SU-DHL-6 (cell line): Measurements from ENCODE around the gene DYTN.

Source experiments
- H2AFZ ChIP-seq: fragments of 200-600 bp; sonication (generic); 2 replicates; pipeline ENCODE4 v1.6.1; 2014; ENCODE audit warnings: low read depth, mild to moderate bottlenecking, moderate library complexity, mixed read lengths, antibody characterized with exemption, low read length; ENCODE audit not compliant: severe bottlenecking
- H3F3A ChIP-seq: fragments of 200-600 bp; shearing (Covaris generic); 2 replicates; pipeline ENCODE4 v1.6.0; 2016; ENCODE audit warnings: antibody characterized with exemption, mild to moderate bottlenecking; ENCODE audit not compliant: insufficient read depth
- H3K27ac ChIP-seq: fragments of 200-600 bp; sonication (generic); 2 replicates; pipeline ENCODE4 v1.5.1; 2016; ENCODE audit warnings: low read depth, mild to moderate bottlenecking, low read length, moderate library complexity, mixed read lengths
- H3K27me3 ChIP-seq: fragments of 200-600 bp; sonication (generic), shearing (Covaris generic); 2 replicates; pipeline ENCODE4 v1.6.0; 2014; ENCODE audit warnings: mild to moderate bottlenecking, low read length
- H3K36me3 ChIP-seq: fragments of 200-600 bp; sonication (generic); 2 replicates; pipeline ENCODE4 v1.6.1; 2014; ENCODE audit warnings: mild to moderate bottlenecking, low read length, mixed read lengths
- H3K4me2 ChIP-seq: fragments of 300-600, 200-600 bp; shearing (Covaris generic), sonication (generic); 2 replicates; pipeline ENCODE4 v1.6.0; 2014; ENCODE audit warnings: low read length, low read depth, mild to moderate bottlenecking; ENCODE audit not compliant: poor library complexity, severe bottlenecking
- H3K4me3 ChIP-seq: fragments of 200-600 bp; sonication (generic); 2 replicates; pipeline ENCODE4 v1.5.1; 2014; ENCODE audit warnings: antibody characterized with exemption, low read length, mild to moderate bottlenecking, mixed read lengths; ENCODE audit not compliant: insufficient read depth, poor library complexity, severe bottlenecking
- H3K79me2 ChIP-seq: fragments of 200-600 bp; sonication (generic); 2 replicates; pipeline ENCODE4 v1.6.1; 2014; ENCODE audit warnings: mild to moderate bottlenecking, low read length, moderate library complexity; ENCODE audit not compliant: insufficient read depth
- H3K9ac ChIP-seq: fragments of 200-600 bp; sonication (generic); 2 replicates; pipeline ENCODE4 v1.7.0; 2014; ENCODE audit warnings: mild to moderate bottlenecking, low read length
- H3K9me2 ChIP-seq: fragments of 200-600 bp; sonication (generic); replicated peaks from 2 replicates; pipeline ENCODE4 v1.6.1; 2014; ENCODE audit warnings: low read length; ENCODE audit not compliant: insufficient read depth
- H3K9me3 ChIP-seq: fragments of 200-600 bp; sonication (generic); 2 replicates; pipeline ENCODE4 v1.6.1; 2014; ENCODE audit warnings: low read length, mixed read lengths; ENCODE audit not compliant: insufficient read depth
- H4K20me1 ChIP-seq: fragments of 200-600 bp; sonication (generic); 2 replicates; pipeline ENCODE4 v1.6.1; 2014; ENCODE audit warnings: low read depth, mild to moderate bottlenecking, antibody characterized with exemption, low read length, moderate library complexity, mixed read lengths
- CTCF ChIP-seq: fragments of 200-600 bp; sonication (generic); IDR thresholded peaks from one replicate; pipeline ENCODE4 v1.5.1; 2017; ENCODE audit warnings: antibody characterized with exemption, mild to moderate bottlenecking, low read length, moderate library complexity; ENCODE audit not compliant: insufficient read depth, poor library complexity, severe bottlenecking
- EZH2phosphoT487 ChIP-seq: fragments of 200-600 bp; sonication (generic), shearing (Covaris generic); conservative IDR thresholded peaks from 2 replicates; pipeline ENCODE4 v1.6.1; 2018; ENCODE audit warnings: mild to moderate bottlenecking, antibody characterized with exemption, low read length, moderate library complexity, mixed read lengths

The DYTN gene

DNA sequence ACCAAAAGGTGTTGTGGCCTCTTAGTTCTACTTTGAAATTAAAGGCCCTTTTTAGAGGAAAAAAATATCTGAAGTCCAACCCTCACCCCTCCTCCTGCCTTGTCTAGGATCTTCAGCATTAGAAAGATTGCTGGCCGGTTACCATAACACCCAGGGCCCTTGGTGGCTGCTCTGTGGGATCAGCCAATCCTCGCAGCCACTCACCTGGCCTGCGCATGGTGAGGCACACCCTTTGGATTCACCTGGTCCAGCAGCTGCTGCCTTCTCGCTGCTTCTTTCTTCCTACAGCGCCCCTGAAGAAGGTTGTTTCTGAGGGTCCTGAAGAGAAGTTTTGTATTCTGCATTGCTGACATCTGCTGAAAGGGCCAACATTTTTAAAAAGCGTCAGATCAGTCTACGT, 25.2 kb downstream of the DYTN start:
- TF ChIP-seq EZH2phosphoT487 (no peak), CTCF (no peak)
- no peak overlapping the region for H3K9ac ChIP-seq
- no peaks in the 10 kb centered on the region for H3K9me2 ChIP-seq
- H3K36me3 ChIP-seq, result no peaks in the 10 kb centered on the region
- H3K9me3 ChIP-seq, result no peaks in the 10 kb centered on the region
- no peak overlapping the region for H3K4me2 ChIP-seq
- no peak overlapping the region for H3K27ac ChIP-seq
- no peaks in the 10 kb centered on the region for H3K79me2 ChIP-seq
- no peaks in the 10 kb centered on the region for H3F3A ChIP-seq
- H3K27me3 ChIP-seq, result no peaks in the 10 kb centered on the region
- no peak overlapping the region for H2AFZ ChIP-seq
- H3K4me3 ChIP-seq, result no peak overlapping the region
- H4K20me1 ChIP-seq, result no peaks in the 10 kb centered on the region

- no peak overlapping the region for H3K4me2 ChIP-seq
- no peak overlapping the region for H3K4me3 ChIP-seq
- no peaks in the 10 kb centered on the region for H3K27me3 ChIP-seq
- H3K9ac ChIP-seq, result no peak overlapping the region
- H3F3A ChIP-seq, result no peaks in the 10 kb centered on the region
- no peaks in the 10 kb centered on the region for H4K20me1 ChIP-seq
- H3K9me3 ChIP-seq, result no peaks in the 10 kb centered on the region
- H3K9me2 ChIP-seq, result no peaks in the 10 kb centered on the region
- no peak overlapping the region for H2AFZ ChIP-seq
- H3K79me2 ChIP-seq, result no peaks in the 10 kb centered on the region
- no peak overlapping the region for H3K27ac ChIP-seq
- no peak for TF ChIP-seq CTCF
- no peak for TF ChIP-seq EZH2phosphoT487
- H3K36me3 ChIP-seq, result no peaks in the 10 kb centered on the region
Measured at GRCh38 chr2:206688990-206689389, 29.2 kb downstream of the DYTN start.

DNA sequence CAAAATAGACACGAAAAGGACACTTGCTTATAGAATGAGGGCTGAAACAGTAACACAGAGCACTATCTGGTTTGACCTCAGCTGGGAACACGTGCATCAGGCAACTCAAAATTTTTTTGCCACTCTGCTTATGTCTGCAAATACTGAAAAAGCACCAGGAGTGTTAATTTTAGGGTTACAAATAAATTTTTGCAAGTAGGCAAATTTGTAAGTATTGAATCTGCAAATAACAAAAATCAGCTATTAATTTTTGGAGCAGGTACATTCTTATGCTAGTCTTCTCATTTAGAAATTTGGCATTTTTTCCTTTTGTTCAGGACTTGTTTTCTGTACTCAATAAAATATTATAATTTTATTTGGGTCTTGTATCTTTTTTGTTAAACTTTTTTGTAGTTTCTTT, 29.7 kb downstream of the DYTN start:
- H3K4me2 ChIP-seq, result no peak overlapping the region
- TF ChIP-seq CTCF (no peak), EZH2phosphoT487 (no peak)
- H3K79me2 ChIP-seq, result no peaks in the 10 kb centered on the region
- H4K20me1 ChIP-seq, result no peaks in the 10 kb centered on the region
- no peaks in the 10 kb centered on the region for H3K9me2 ChIP-seq
- no peaks in the 10 kb centered on the region for H3K9me3 ChIP-seq
- no peaks in the 10 kb centered on the region for H3K27me3 ChIP-seq
- no peaks in the 10 kb centered on the region for H3K36me3 ChIP-seq
- H3F3A ChIP-seq, result no peaks in the 10 kb centered on the region
- no peak overlapping the region for H3K4me3 ChIP-seq
- no peak overlapping the region for H2AFZ ChIP-seq
- H3K9ac ChIP-seq, result no peak overlapping the region
- H3K27ac ChIP-seq, result no peak overlapping the region

DNA sequence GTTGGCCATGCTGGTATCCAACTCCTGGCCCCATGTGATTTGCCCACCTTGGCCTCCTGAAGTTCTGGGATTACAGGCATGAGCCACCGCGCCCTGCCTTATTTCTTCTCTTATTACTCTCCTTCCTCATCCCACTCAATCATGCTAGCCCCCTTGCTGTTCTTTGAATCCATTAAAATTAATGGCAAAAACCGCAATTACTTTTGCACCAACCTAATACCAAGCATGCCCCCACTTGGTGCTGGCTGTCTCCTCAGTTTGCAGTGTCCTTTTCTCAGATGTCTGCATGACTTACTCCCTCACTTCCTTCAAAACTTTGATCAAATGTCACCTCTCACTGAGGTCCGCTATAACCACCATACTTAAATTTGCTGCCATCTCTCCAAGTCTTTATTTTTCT, 34.6 kb downstream of the DYTN start:
- Histone ChIP-seq H3F3A (no peaks in the 10 kb centered on the region), H2AFZ (no peak overlapping the region), H3K79me2 (no peaks in the 10 kb centered on the region), H3K9ac (no peak overlapping the region), H3K4me3 (no peak overlapping the region), H3K9me2 (no peaks in the 10 kb centered on the region), H3K36me3 (no peaks in the 10 kb centered on the region), H4K20me1 (no peaks in the 10 kb centered on the region), H3K9me3 (no peaks in the 10 kb centered on the region), H3K4me2 (no peak overlapping the region), H3K27me3 (no peaks in the 10 kb centered on the region), H3K27ac (no peak overlapping the region)
- no peak for TF ChIP-seq CTCF
- no peak for TF ChIP-seq EZH2phosphoT487
